T-helper 2 cell treated with Interferon-gamma antibody and Interleukin-4, amounts not matched to agents 100 ng/mL and 5 ng/mL, for 36 hours (primary cell): ENCODE measurements around the gene EFHD1. TPM values are rescaled to one million over a fixed set of nuclear protein-coding genes. Genes with fewer than 3 reads are reported as not detected.
"Not testable (repeated sequence)": the region's sequence is repeated elsewhere in the genome, so short reads cannot be mapped to it uniquely, and the experiment has no call there.

Experiments
- intact Hi-C: fragments of 100-400 bp; cut with micrococcal nuclease; formaldehyde crosslinking; loops from one replicate; pipeline ENCODE4 v1.15.1; 2023
- total RNA-seq: library from RNA; stranded (reverse); gene quantifications from 2 replicates; pipeline ENCODE4 v1.2.3, GENCODE V29; 2022

Gene EFHD1
- total RNA-seq, 1 donor from 2014 or later, result 1.1 TPM

GRCh38 chr2:232647261-232647660 lies 13.9 kb downstream of the EFHD1 start:
- intact Hi-C loops, result no loop called here

GRCh38 chr2:232649033-232649432 lies 15.6 kb downstream of the EFHD1 start:
- intact Hi-C loops, result no loop called here

GRCh38 chr2:232652505-232652851 lies 19.1 kb downstream of the EFHD1 start:
- intact Hi-C loops, result no loop called here

GRCh38 chr2:232653441-232653840 lies 20.0 kb downstream of the EFHD1 start:
- intact Hi-C loops, result no loop called here

- intact Hi-C loops, result no loop called here
These were observed 22.0 kb downstream of the EFHD1 start for GRCh38 chr2:232655392-232655791.

- intact Hi-C loops, result no loop called here
These were observed 24.9 kb downstream of the EFHD1 start for GRCh38 chr2:232658217-232658785.

GRCh38 chr2:232659359-232659758 lies 26.0 kb downstream of the EFHD1 start:
- intact Hi-C loops, result no loop called here

- intact Hi-C loops, result no loop called here
These were observed 29.3 kb downstream of the EFHD1 start for GRCh38 chr2:232662486-232663260.

- intact Hi-C loops, result no loop called here
These were observed 32.8 kb downstream of the EFHD1 start for GRCh38 chr2:232666051-232666805.

GRCh38 chr2:232667989-232668583 lies 34.7 kb downstream of the EFHD1 start:
- intact Hi-C loops, result no loop called here

GRCh38 chr2:232668805-232669444 lies 35.5 kb downstream of the EFHD1 start:
- intact Hi-C loops, result no loop called here

- intact Hi-C loops, result no loop called here
These were observed 39.2 kb downstream of the EFHD1 start for GRCh38 chr2:232672588-232672987.

GRCh38 chr2:232674491-232674890 lies 41.1 kb downstream of the EFHD1 start:
- intact Hi-C loops, result no loop called here

GRCh38 chr2:232675381-232675780 lies 42.0 kb downstream of the EFHD1 start:
- intact Hi-C loops, result no loop called here

- intact Hi-C loops, result no loop called here
These were observed 46.6 kb downstream of the EFHD1 start for GRCh38 chr2:232680006-232680405.

GRCh38 chr2:232681527-232681926 lies 48.1 kb downstream of the EFHD1 start:
- intact Hi-C loops, result no loop called here

- intact Hi-C loops, result no loop called here
These were observed 50.0 kb downstream of the EFHD1 start for GRCh38 chr2:232683368-232683767.

GRCh38 chr2:232685391-232685790 lies 52.0 kb downstream of the EFHD1 start:
- intact Hi-C loops, result not testable (repeated sequence)

- intact Hi-C loops, result no loop called here
These were observed 54.2 kb downstream of the EFHD1 start for GRCh38 chr2:232687382-232688160.

GRCh38 chr2:232688201-232688600 lies 54.8 kb downstream of the EFHD1 start:
- intact Hi-C loops, result no loop called here
